GM23248 (cell line): ENCODE results near the gene SLIT3. TPM values are rescaled to one million over a fixed set of nuclear protein-coding genes. Genes with fewer than 3 reads are reported as not detected.

Experiments used
- DNase-seq: peaks from one replicate; pipeline ENCODE4 v3.0.0-alpha.2; 2015
- H2AFZ ChIP-seq: fragments of 200-600 bp; sonication (generic); 2 replicates; pipeline ENCODE4 v1.6.1; 2016; ENCODE audit warnings: antibody characterized with exemption
- H3F3A ChIP-seq: fragments of 200-600 bp; sonication (generic); 2 replicates; pipeline ENCODE4 v1.6.1; 2016; ENCODE audit warnings: mild to moderate bottlenecking, antibody characterized with exemption, mixed run types; ENCODE audit not compliant: insufficient read depth
- H3K27ac ChIP-seq: fragments of 200-600 bp; sonication (generic); 2 replicates; pipeline ENCODE4 v1.5.1; 2016; ENCODE audit warnings: mild to moderate bottlenecking
- H3K27me3 ChIP-seq: fragments of 200-600 bp; sonication (generic); replicated peaks from 2 replicates; pipeline ENCODE4 v1.6.1; 2016; ENCODE audit warnings: mild to moderate bottlenecking; ENCODE audit not compliant: insufficient read depth
- H3K36me3 ChIP-seq: fragments of 200-600 bp; sonication (generic); 2 replicates; pipeline ENCODE4 v1.6.1; 2016; ENCODE audit warnings: low read depth, mild to moderate bottlenecking
- H3K4me1 ChIP-seq: fragments of 200-600 bp; sonication (generic); 2 replicates; pipeline ENCODE4 v1.6.1; 2016; ENCODE audit warnings: mild to moderate bottlenecking; ENCODE audit not compliant: insufficient read depth
- H3K4me2 ChIP-seq: fragments of 200-600 bp; sonication (generic); one replicate; pipeline ENCODE4 v1.6.1; 2016; ENCODE audit warnings: mild to moderate bottlenecking; ENCODE audit not compliant: unreplicated experiment
- H3K4me3 ChIP-seq: fragments of 200-600 bp; sonication (generic); 2 replicates; pipeline ENCODE4 v1.5.1; 2016; ENCODE audit warnings: mild to moderate bottlenecking
- H3K79me2 ChIP-seq: fragments of 200-600 bp; sonication (generic); 2 replicates; pipeline ENCODE4 v1.6.1; 2016; ENCODE audit warnings: mild to moderate bottlenecking; ENCODE audit not compliant: insufficient read depth
- H3K9ac ChIP-seq: fragments of 200-600 bp; sonication (generic); 2 replicates; pipeline ENCODE4 v1.6.1; 2016; ENCODE audit warnings: mild to moderate bottlenecking
- H3K9me2 ChIP-seq: fragments of 200-600 bp; sonication (generic); 2 replicates; pipeline ENCODE4 v1.6.1; 2016; ENCODE audit warnings: mixed run types, mild to moderate bottlenecking, moderate library complexity; ENCODE audit not compliant: insufficient read depth
- H3K9me3 ChIP-seq: fragments of 200-600 bp; sonication (generic); one replicate; pipeline ENCODE4 v1.6.1; 2017; ENCODE audit warnings: low read depth
- H4K20me1 ChIP-seq: fragments of 200-600 bp; sonication (generic); 2 replicates; pipeline ENCODE4 v1.6.0; 2016; ENCODE audit not compliant: insufficient read depth
- EZH2 ChIP-seq: fragments of 200-600 bp; sonication (generic); IDR thresholded peaks from 2 replicates; pipeline ENCODE4 v1.6.1; 2018; ENCODE audit warnings: antibody characterized with exemption, mild to moderate bottlenecking; ENCODE audit not compliant: insufficient read depth, poor library complexity, severe bottlenecking
- EZH2phosphoT487 ChIP-seq: fragments of 200-600 bp; sonication (generic); IDR thresholded peaks from 2 replicates; pipeline ENCODE4 v1.6.1; 2018; ENCODE audit warnings: antibody characterized with exemption, moderate library complexity, mild to moderate bottlenecking, low read depth; ENCODE audit not compliant: insufficient read depth
- WGBS, 2 experiments: methylation state at CpG; one replicate each; pipeline ENCODE4 v1.1.6; 2015 to 2017; ENCODE audit warnings: low lambda C conversion rate in 2 of 2, low coverage in 1 of 2; ENCODE audit errors: missing lambda C conversion rate in 2 of 2; 5-methylcytosine and 5-hydroxymethylcytosine counted together
- in situ Hi-C: fragments of 300-500 bp; cut with MboI; formaldehyde crosslinking; loops from 2 replicates; pipeline ENCODE4 v1.15.0; 2020
- polyA plus RNA-seq: library from polyadenylated mRNA; unstranded; fragments of >200 nt; fragmentation: Nextera tagmentation; extraction: Ambion mirVana; gene quantifications from 2 replicates; pipeline ENCODE4 v1.2.1, GENCODE V29; 2016
- total RNA-seq: library from RNA; depleted of rRNA; stranded (reverse); fragments of >200 nt; shearing (Covaris generic); gene quantifications from 2 replicates; pipeline ENCODE4 v1.2.3, GENCODE V29; 2014

Gene SLIT3
- total and polyA plus RNA-seq, 2 experiments from 2014 or later: 61.9 to 100 TPM

GRCh38 chr5:168726342-168726741, 574.6 kb downstream of the SLIT3 start:
- no peak overlapping the region for H3K4me2 ChIP-seq
- H3F3A ChIP-seq: no peaks in the 10 kb centered on the region
- in situ Hi-C loops: no loop called here
- H3K27ac ChIP-seq: no peak overlapping the region
- TF ChIP-seq EZH2 (no peak), EZH2phosphoT487 (no peak)
- H3K27me3 ChIP-seq: no peaks in the 10 kb centered on the region
- DNase-seq: no peak
- peaks cover 13% of the 10 kb centered on the region; the same call in 1 of the 2 replicates for H3K36me3 ChIP-seq
- no peaks in the 10 kb centered on the region for H4K20me1 ChIP-seq
- no peaks in the 10 kb centered on the region for H3K9me2 ChIP-seq
- H3K9ac ChIP-seq: no peak overlapping the region
- no peak overlapping the region for H3K4me3 ChIP-seq
- H3K9me3 ChIP-seq: no peaks in the 10 kb centered on the region
- no peak overlapping the region for H2AFZ ChIP-seq
- no peaks in the 10 kb centered on the region for H3K4me1 ChIP-seq
- WGBS, 2 experiments: 82 to 94% methylated on average over 1 of the region's 1 CpG
- no peaks in the 10 kb centered on the region for H3K79me2 ChIP-seq

GRCh38 chr5:168724227-168724626, 576.7 kb downstream of the SLIT3 start:
- 93 to 94% methylated on average over 5 of the region's 5 CpGs for WGBS, 2 experiments

GRCh38 chr5:168723037-168723436, 577.9 kb downstream of the SLIT3 start:
- 97 to 100% methylated on average over 1 to 3 of the region's 3 CpGs for WGBS, 2 experiments
- H3K4me3 ChIP-seq: no peak overlapping the region
- H2AFZ ChIP-seq: no peak overlapping the region
- no peak for TF ChIP-seq EZH2phosphoT487
- TF ChIP-seq EZH2: no peak
- H3K27me3 ChIP-seq: no peaks in the 10 kb centered on the region
- H3K79me2 ChIP-seq: no peaks in the 10 kb centered on the region
- no peak for DNase-seq
- in situ Hi-C loops: no loop called here
- peaks cover 15% of the 10 kb centered on the region; the same call in 1 of the 2 replicates for H3K36me3 ChIP-seq
- no peaks in the 10 kb centered on the region for H3F3A ChIP-seq
- H3K27ac ChIP-seq: no peak overlapping the region
- H3K4me2 ChIP-seq: no peak overlapping the region
- H3K9me3 ChIP-seq: no peaks in the 10 kb centered on the region
- H3K4me1 ChIP-seq: peaks cover 3% of the 10 kb centered on the region; the same call in 1 of the 2 replicates
- no peaks in the 10 kb centered on the region for H3K9me2 ChIP-seq
- H4K20me1 ChIP-seq: no peaks in the 10 kb centered on the region
- H3K9ac ChIP-seq: no peak overlapping the region

More at GRCh38 chr5:168724227-168724626, 576.7 kb downstream of the SLIT3 start:
- DNase-seq: no peak
- in situ Hi-C loops: no loop called here
- no peaks in the 10 kb centered on the region for H3K79me2 ChIP-seq
- H3F3A ChIP-seq: no peaks in the 10 kb centered on the region
- H3K9ac ChIP-seq: no peak overlapping the region
- no peak overlapping the region for H3K4me2 ChIP-seq
- no peaks in the 10 kb centered on the region for H3K9me2 ChIP-seq
- no peaks in the 10 kb centered on the region for H3K4me1 ChIP-seq
- no peak overlapping the region for H3K4me3 ChIP-seq
- no peak for TF ChIP-seq EZH2
- TF ChIP-seq EZH2phosphoT487: no peak
- H3K27me3 ChIP-seq: no peaks in the 10 kb centered on the region
- H4K20me1 ChIP-seq: no peaks in the 10 kb centered on the region
- no peaks in the 10 kb centered on the region for H3K9me3 ChIP-seq
- H3K36me3 ChIP-seq: peaks cover 15% of the 10 kb centered on the region; the same call in 1 of the 2 replicates
- no peak overlapping the region for H3K27ac ChIP-seq
- no peak overlapping the region for H2AFZ ChIP-seq

- DNase-seq: no peak
These were observed 579.0 kb downstream of the SLIT3 start for GRCh38 chr5:168721966-168722365.

More at GRCh38 chr5:168721966-168722365, 579.0 kb downstream of the SLIT3 start:
- no peaks in the 10 kb centered on the region for H3K9me2 ChIP-seq
- in situ Hi-C loops: no loop called here
- no peaks in the 10 kb centered on the region for H4K20me1 ChIP-seq
- no peaks in the 10 kb centered on the region for H3K27me3 ChIP-seq
- H3K27ac ChIP-seq: no peak overlapping the region
- no peak overlapping the region for H3K4me3 ChIP-seq
- WGBS, 2 experiments: 93 to 100% methylated on average over 7 of the region's 7 CpGs
- no peak for TF ChIP-seq EZH2phosphoT487
- no peak for TF ChIP-seq EZH2
- H3K9ac ChIP-seq: no peak overlapping the region
- no peaks in the 10 kb centered on the region for H3F3A ChIP-seq
- H3K4me2 ChIP-seq: no peak overlapping the region
- H3K4me1 ChIP-seq: peaks cover 4% of the 10 kb centered on the region; the same call in 1 of the 2 replicates
- H3K36me3 ChIP-seq: peaks cover 15% of the 10 kb centered on the region; the same call in 1 of the 2 replicates
- no peak overlapping the region for H2AFZ ChIP-seq
- no peaks in the 10 kb centered on the region for H3K79me2 ChIP-seq
- H3K9me3 ChIP-seq: no peaks in the 10 kb centered on the region
